Type B pancreatic cell (in vitro differentiated cells): ENCODE measurements around the gene COX4I1. TPM values are rescaled to one million over a fixed set of nuclear protein-coding genes. Genes with fewer than 3 reads are reported as not detected.

ENCODE experiments used
- DNase-seq: peaks from one replicate; pipeline ENCODE4 v3.0.0; 2021; ENCODE audit warnings: mixed read lengths; ENCODE audit not compliant: unreplicated experiment; ENCODE audit errors: extremely low spot score
- H3K27ac Mint-ChIP-seq: 2 replicates; pipeline ENCODE4 v1.8.0; 2021; ENCODE audit warnings: mild to moderate bottlenecking, mixed read lengths
- H3K27me3 Mint-ChIP-seq: 2 replicates; pipeline ENCODE4 v1.8.0; 2021; ENCODE audit warnings: mixed read lengths
- H3K36me3 Mint-ChIP-seq: 2 replicates; pipeline ENCODE4 v1.8.0; 2021; ENCODE audit warnings: mixed read lengths
- H3K4me1 Mint-ChIP-seq: one replicate; pipeline ENCODE4 v1.8.0; 2021; ENCODE audit warnings: mixed read lengths; ENCODE audit not compliant: unreplicated experiment
- H3K4me3 Mint-ChIP-seq: 2 replicates; pipeline ENCODE4 v1.8.0; 2021; ENCODE audit warnings: mild to moderate bottlenecking, mixed read lengths
- H3K9me3 Mint-ChIP-seq: 2 replicates; pipeline ENCODE4 v1.8.0; 2021; ENCODE audit warnings: mixed read lengths
- total RNA-seq: library from RNA; stranded (reverse); gene quantifications from 2 replicates; pipeline ENCODE4 v1.2.1, GENCODE V29; 2021; ENCODE audit warnings: low replicate concordance
- TF ChIP-seq, protein P1 (sequence below): fragments of 200-600 bp; sonication (generic); conservative IDR thresholded peaks from 2 replicates; pipeline ENCODE4 v1.5.0; 2021; ENCODE audit warnings: antibody characterized with exemption, mild to moderate bottlenecking

The COX4I1 gene
- total RNA-seq, 1 donor from 2014 or later = 524 TPM

DNA sequence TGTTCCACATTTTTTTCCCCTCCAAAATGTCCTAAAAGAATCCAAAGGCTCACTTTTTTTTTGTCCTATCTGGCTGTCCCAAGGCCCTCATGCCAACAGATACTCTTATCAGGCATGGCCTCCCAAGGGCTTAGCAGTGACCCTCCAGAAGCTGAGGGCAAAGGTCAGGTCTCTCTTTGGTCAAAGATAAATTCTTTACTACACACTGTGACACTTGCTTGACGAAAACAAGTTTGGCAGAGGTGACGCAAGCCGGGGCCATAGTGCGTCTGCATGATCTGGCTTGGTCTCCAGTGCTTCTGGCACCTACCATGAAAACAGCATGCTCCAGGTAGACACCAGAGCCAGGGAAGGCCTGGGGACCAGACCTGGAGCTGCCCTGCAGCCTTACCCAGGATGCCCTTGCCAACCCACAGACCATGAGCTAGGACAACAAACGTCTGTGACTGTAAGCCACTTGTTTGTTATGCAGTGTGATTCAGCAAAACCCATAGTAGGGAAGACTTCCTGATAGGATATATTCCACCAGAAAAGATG lies 50.9 kb downstream of the COX4I1 start:
- peak overlapping the region; percentile 37 for H3K27ac Mint-ChIP-seq
- H3K4me3 Mint-ChIP-seq = no peak overlapping the region
- H3K4me1 Mint-ChIP-seq = no peaks in the 10 kb centered on the region
- no peak for DNase-seq
- H3K36me3 Mint-ChIP-seq = no peaks in the 10 kb centered on the region
- TF ChIP-seq, protein P1, sequence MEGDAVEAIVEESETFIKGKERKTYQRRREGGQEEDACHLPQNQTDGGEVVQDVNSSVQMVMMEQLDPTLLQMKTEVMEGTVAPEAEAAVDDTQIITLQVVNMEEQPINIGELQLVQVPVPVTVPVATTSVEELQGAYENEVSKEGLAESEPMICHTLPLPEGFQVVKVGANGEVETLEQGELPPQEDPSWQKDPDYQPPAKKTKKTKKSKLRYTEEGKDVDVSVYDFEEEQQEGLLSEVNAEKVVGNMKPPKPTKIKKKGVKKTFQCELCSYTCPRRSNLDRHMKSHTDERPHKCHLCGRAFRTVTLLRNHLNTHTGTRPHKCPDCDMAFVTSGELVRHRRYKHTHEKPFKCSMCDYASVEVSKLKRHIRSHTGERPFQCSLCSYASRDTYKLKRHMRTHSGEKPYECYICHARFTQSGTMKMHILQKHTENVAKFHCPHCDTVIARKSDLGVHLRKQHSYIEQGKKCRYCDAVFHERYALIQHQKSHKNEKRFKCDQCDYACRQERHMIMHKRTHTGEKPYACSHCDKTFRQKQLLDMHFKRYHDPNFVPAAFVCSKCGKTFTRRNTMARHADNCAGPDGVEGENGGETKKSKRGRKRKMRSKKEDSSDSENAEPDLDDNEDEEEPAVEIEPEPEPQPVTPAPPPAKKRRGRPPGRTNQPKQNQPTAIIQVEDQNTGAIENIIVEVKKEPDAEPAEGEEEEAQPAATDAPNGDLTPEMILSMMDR = no peak
- H3K27me3 Mint-ChIP-seq = peaks cover 6% of the 10 kb centered on the region
- H3K9me3 Mint-ChIP-seq = no peaks in the 10 kb centered on the region

DNA sequence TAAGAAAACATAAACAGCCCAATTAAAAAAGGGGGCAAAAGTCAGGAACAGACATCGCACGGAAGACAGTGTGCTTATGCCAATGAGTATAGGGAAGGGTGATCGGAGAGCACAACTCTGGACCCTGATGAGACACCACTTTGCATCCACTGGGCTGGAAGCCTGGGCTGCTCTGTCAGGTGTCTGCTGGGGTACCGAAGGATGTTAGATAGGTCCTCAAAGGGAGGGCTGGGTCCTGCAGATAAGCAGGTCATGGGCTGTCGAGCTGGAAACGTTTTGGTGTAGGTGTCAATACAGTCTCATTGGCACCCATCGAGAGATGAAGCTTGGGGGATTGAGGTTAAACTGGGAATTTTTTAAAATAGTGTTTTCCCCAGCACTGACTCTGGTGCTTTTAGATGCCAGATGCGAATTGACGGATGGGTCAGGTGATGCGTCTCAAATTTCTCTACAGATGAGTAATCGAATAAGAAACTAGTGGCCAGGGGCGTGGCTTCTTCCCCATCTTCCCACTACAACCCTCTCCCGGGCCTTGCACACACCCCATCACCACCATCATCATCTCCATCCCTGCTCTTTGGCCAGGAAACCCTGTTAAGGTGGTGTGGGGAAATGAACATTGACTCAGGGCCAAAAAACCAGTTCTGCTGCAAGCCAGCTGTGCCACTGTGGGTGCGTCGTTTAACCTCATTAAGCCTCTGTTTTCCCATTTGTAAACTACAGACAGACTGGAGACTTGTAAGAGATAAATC lies 51.7 kb downstream of the COX4I1 start:
- Mint-ChIP-seq H3K27me3 (peaks cover 6% of the 10 kb centered on the region), H3K4me3 (no peak overlapping the region), H3K27ac (peak overlapping the region; percentile 22), H3K36me3 (no peaks in the 10 kb centered on the region), H3K9me3 (no peaks in the 10 kb centered on the region), H3K4me1 (no peaks in the 10 kb centered on the region)
- TF ChIP-seq, protein P1 = no peak
- peak; percentile 47 for DNase-seq

DNA sequence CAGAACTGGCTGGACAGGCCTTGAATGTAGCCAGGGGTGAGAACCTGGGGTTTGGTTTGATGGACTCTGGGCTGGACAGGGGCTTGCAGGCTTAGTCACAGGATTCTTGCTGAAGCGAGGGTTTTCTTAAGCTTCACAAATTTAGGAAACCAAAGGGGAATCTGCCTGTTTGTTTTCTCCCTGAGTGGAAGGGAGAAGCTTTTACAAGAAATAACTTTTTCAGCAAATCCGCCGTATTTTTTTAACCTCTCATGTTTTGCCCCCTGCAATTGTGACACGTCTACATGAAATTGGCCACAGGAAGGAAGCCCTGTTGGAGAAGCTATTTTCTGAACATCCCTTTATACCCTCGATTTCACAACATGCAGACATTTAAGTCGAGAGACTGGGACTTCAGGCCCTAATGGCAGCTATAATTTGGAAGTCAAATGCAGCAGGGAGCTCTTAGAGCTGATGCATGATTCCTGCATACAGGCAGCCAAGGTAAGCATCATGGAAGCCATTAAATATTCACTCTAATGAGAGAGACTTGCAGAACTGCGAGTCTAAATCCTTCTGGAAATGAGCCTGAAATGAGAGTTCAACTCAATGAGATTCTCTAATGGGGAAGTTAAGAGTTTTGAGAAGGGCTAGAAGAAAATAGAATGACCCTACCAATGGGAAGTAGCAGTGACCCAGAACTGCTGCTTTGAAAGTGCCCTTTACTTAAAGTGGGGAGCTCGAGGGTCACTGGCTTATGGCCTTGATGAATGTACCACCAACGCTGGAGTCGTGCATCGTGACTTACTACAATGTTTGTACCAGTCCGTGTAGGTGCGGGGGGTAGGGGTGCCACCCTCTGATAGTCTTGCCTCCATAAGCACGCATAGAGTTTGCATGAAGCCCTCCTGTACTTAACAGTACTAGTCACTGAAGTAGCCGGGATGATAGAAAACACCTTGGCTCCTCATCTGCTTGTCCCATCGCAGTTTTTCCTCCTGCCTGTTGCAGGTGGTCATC lies 54.4 kb downstream of the COX4I1 start:
- Mint-ChIP-seq H3K9me3 (no peaks in the 10 kb centered on the region), H3K27me3 (peaks cover 17% of the 10 kb centered on the region), H3K27ac (no peak overlapping the region), H3K36me3 (no peaks in the 10 kb centered on the region), H3K4me3 (no peak overlapping the region), H3K4me1 (no peaks in the 10 kb centered on the region)
- TF ChIP-seq, protein P1 = no peak
- peak; percentile 37 for DNase-seq

DNA sequence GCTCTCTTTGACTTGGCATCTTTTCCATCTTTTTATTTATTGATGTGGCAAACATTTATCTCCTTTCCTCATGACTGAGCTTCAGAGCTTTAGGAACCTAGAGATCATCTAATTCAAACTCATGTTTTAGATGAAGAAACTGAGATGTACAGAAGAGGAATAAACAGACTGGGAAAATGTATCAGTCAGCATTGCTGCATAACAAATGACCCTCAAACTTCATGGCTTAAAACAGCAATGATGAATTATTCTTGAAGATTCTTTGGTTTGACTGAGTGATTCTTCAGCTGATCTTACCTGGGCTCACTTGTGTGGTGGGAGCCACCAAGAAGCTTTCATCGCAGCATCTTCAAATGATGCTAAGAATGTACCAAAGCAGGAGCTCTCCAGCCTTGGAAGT lies 55.4 kb downstream of the COX4I1 start:
- Mint-ChIP-seq H3K27me3 (peaks cover 20% of the 10 kb centered on the region), H3K27ac (no peak overlapping the region), H3K4me3 (no peak overlapping the region), H3K4me1 (no peaks in the 10 kb centered on the region), H3K9me3 (no peaks in the 10 kb centered on the region), H3K36me3 (no peaks in the 10 kb centered on the region)
- DNase-seq = no peak
- TF ChIP-seq, protein P1 = no peak

DNA sequence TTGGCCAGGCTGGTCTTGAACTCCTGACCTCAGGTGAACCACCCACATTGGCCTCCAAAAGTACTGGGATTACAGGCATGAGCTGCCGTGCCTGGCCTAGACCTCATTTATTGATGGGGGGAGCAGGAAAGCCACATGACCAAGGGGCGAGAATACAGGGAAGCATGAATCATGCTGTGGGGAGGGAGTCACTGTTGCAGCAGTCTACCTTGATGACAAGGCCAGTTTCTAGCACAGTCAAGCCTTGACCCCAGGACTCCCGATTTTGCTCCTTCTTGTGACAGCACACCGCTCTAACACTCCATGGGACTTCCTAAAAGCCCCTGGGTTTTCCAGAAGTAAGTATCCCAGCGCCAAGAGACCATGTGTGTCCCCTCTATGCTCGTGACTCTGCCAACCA lies 56.6 kb downstream of the COX4I1 start:
- no peak overlapping the region for H3K27ac Mint-ChIP-seq
- no peak for DNase-seq
- peaks cover 26% of the 10 kb centered on the region for H3K27me3 Mint-ChIP-seq
- H3K4me1 Mint-ChIP-seq = no peaks in the 10 kb centered on the region
- no peaks in the 10 kb centered on the region for H3K9me3 Mint-ChIP-seq
- TF ChIP-seq, protein P1 = no peak
- no peaks in the 10 kb centered on the region for H3K36me3 Mint-ChIP-seq
- H3K4me3 Mint-ChIP-seq = no peak overlapping the region
